ENCODE data around the gene SLC7A11.

DNA sequence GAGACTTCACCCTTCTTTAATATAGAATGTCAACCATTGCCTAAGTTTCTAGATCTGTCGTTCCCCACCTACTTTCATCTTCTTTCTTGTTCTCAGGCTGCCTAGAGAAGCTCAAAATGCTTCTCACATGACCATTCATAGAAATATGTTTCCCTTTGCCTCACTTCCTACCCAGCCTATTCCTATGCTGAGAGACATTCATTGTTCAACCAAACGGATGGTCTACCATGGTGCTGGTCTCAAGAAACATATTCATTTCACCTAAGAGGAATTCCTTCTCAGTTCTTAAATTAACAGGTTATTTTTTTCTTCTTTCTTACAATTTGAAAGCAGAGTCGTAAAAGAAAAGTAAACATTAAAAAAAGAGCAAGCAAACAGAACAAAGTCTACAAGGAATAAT lies 20.3 kb upstream of the SLC7A11 start:
- TF ChIP-seq FOXK2 (IDR thresholded peaks at IDR 0.05) (no peak), HDGF (IDR thresholded peaks at IDR 0.05; ENCODE audit: borderline replicate concordance) (no peak), ELF4 (IDR thresholded peaks at IDR 0.05) (no peak), SP1 (IDR thresholded peaks at IDR 0.05) (no peak), FOXA1 (IDR thresholded peaks at IDR 0.05) (no peak), BHLHE40 (IDR thresholded peaks at IDR 0.05; ENCODE audit: borderline replicate concordance) (no peak), TARDBP (IDR thresholded peaks at IDR 0.05) (no peak), NFRKB (IDR thresholded peaks at IDR 0.05) (no peak), ARNT (IDR thresholded peaks at IDR 0.05) (no peak)
- TF ChIP-seq, protein P1, sequence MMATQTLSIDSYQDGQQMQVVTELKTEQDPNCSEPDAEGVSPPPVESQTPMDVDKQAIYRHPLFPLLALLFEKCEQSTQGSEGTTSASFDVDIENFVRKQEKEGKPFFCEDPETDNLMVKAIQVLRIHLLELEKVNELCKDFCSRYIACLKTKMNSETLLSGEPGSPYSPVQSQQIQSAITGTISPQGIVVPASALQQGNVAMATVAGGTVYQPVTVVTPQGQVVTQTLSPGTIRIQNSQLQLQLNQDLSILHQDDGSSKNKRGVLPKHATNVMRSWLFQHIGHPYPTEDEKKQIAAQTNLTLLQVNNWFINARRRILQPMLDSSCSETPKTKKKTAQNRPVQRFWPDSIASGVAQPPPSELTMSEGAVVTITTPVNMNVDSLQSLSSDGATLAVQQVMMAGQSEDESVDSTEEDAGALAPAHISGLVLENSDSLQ (IDR thresholded peaks at IDR 0.05), result no peak
